HL-60 (cell line): Measurements from ENCODE around the gene DPYSL5.

Experiments used
- DNase-seq, 2 experiments: peaks; one replicate each; pipeline ENCODE4 v3.0.0-alpha.2; 2010 to 2020; ENCODE audit warnings: low read depth in 1 of 2, low spot score in 1 of 2
- H3K27ac ChIP-seq: fragments of 250-450 bp; sonication (Bioruptor Pico); replicated peaks from 2 replicates; pipeline ENCODE4 v1.5.1; 2020; ENCODE audit warnings: mild to moderate bottlenecking, moderate library complexity
- H3K27me3 ChIP-seq: fragments of 250-450 bp; sonication (Bioruptor Pico); 2 replicates; pipeline ENCODE4 v1.5.1; 2021; ENCODE audit warnings: mild to moderate bottlenecking, moderate library complexity; ENCODE audit not compliant: insufficient read depth, poor library complexity, severe bottlenecking
- H3K4me3 ChIP-seq: replicated peaks from 2 replicates; pipeline ENCODE4 v1.5.1; 2011; ENCODE audit warnings: mild to moderate bottlenecking, control low read depth, low read length; ENCODE audit not compliant: insufficient read depth
- CTCF ChIP-seq: IDR thresholded peaks from one replicate; pipeline ENCODE4 v1.5.1; 2011; ENCODE audit warnings: low read length, control low read depth, inconsistent platforms; ENCODE audit not compliant: insufficient read depth
- GABPA ChIP-seq: IDR thresholded peaks from 2 replicates; pipeline ENCODE4 v1.6.1; 2012; ENCODE audit warnings: low read depth
- POLR2AphosphoS5 ChIP-seq: IDR thresholded peaks from 2 replicates; pipeline ENCODE4 v1.6.1; 2012; ENCODE audit warnings: low read depth
- REST ChIP-seq: IDR thresholded peaks from 2 replicates; pipeline ENCODE4 v1.6.1; 2012; ENCODE audit warnings: low read depth; ENCODE audit not compliant: insufficient replicate concordance
- SPI1 ChIP-seq: IDR thresholded peaks from 2 replicates; pipeline ENCODE4 v1.6.1; 2012; ENCODE audit warnings: low read depth, mild to moderate bottlenecking, borderline replicate concordance

The DPYSL5 gene

GRCh38 chr2:26954135-26954534 lies 106.2 kb downstream of the DPYSL5 start:
- TF ChIP-seq CTCF (no peak), SPI1 (no peak), POLR2AphosphoS5 (no peak), REST (no peak), GABPA (no peak)
- Histone ChIP-seq H3K4me3 (no peak overlapping the region), H3K27ac (no peak overlapping the region), H3K27me3 (peaks cover 11% of the 10 kb centered on the region)
- DNase-seq, result no peak

GRCh38 chr2:26957041-26957440 lies 109.1 kb downstream of the DPYSL5 start:
- Histone ChIP-seq H3K4me3 (no peak overlapping the region), H3K27ac (no peak overlapping the region), H3K27me3 (peaks cover 11% of the 10 kb centered on the region)
- TF ChIP-seq CTCF (no peak), GABPA (no peak), POLR2AphosphoS5 (no peak), SPI1 (no peak), REST (no peak)
- DNase-seq, result no peak

- no peak for TF ChIP-seq GABPA
- TF ChIP-seq POLR2AphosphoS5, result no peak
- no peak for TF ChIP-seq CTCF
- TF ChIP-seq REST, result no peak
- no peak for DNase-seq
- no peak overlapping the region for H3K27ac ChIP-seq
- H3K27me3 ChIP-seq, result peaks cover 11% of the 10 kb centered on the region
- H3K4me3 ChIP-seq, result no peak overlapping the region
Observed at GRCh38 chr2:26957534-26957933, 109.6 kb downstream of the DPYSL5 start.
